Islet of Langerhans (tissue), 1 donor: Measurements from ENCODE around the gene PARD3.
A peak's percentile ranks its signal among the peaks of the same experiment; 100 is the strongest.
"Not testable (repeated sequence)": the region's sequence is repeated elsewhere in the genome, so short reads cannot be mapped to it uniquely, and the experiment has no call there.

ENCODE experiments used
- FAIRE-seq: peaks from one replicate; lab custom pipeline; 2011; peaks lifted over from hg19 to GRCh38; lab: Jason Lieb, UNC

Gene PARD3

DNA sequence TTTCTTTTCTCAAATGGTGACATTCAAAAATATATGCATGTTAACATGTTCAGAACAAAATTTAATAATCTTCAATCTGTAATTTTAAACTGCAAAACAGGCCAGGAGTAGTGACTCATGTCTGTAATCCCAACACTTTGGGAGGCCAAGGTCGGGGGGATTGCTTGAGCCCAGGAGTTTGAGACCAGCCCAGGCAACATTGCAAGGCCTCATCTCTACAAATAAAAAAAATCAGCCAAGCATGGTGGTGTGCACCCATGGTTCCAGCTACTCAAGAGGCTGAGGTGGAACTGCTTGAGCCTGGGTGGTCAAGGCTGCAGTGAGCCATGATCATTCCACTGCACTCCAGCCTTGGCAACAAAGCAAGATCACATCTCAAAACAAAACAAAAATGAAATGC is 394.3 kb downstream of the PARD3 start:
- FAIRE-seq: no peak

DNA sequence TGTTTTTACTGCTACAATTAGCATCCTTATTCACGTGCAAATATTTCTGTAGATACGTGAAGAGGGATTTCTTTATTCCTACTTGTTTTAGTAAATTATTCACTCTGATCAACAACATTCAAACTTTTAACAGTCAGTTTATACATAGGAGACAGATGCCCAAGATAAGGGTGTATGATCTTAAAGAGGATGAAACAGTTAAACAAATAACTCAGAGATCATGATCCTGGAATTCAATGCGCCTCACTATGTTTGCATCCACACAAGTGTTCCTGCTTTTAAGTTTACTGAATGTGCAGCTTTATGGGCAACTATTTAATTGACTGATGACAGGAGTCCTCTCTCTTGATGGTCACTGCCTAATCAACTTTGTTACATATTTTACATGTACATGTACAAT is 394.8 kb downstream of the PARD3 start:
- no peak for FAIRE-seq

GRCh38 chr10:34415039-34415438 is 400.1 kb downstream of the PARD3 start:
- no peak for FAIRE-seq

DNA sequence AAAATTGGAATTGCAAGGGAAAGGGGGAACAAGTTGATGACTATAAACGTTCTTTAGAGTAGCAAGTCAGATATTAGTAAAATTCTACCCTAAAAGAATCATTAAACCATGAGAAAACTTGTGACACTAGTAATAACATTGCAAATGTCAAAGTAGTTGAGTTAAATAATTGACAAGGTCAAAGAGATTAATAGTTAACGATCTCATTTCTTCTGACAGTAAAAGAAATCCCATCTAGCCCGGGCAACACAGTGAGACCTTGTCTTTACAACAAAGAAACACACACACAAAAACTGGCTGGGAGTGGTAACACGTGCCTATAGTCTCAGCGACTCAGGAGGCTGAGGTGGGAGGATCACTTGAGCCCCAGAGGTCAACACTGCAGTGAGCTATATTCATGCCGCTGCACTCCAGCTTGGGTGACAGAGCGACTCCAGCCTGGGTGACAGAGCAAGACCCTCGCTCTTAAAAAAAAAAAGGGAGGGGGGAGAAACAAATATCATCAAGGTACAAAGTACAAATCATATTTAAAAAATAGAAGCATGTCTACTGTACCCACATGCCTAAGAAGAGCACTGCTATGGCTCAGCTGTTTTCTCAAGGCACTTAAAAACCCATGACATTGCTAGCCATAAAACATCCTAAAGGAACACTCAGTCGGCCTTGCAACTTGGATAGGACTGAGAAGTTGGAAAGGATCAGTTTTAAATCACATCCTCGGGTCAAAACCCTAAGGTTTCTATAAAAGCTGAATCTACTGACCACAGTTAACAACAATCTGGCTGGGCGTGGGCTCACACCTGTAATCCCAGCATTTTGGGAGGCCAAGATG is 401.1 kb downstream of the PARD3 start:
- no peak for FAIRE-seq

DNA sequence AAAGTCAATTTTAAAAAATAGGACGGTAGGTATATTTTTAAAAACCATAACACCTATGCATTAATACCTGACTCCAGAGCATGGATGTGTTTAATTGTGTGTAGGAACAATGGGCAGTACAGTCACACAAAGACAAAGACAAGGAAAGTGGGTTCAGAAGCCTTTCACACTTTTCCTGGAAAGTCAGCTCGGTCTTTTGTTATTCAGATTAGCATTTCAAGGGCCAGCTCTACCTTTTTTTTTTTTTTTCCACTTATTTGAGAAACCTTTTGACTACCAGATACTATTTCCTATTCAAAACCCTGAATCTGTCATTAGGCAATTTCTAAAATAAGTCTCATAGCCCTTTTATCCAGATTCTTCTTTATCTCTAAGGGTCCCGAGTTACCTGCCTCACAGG is 401.9 kb downstream of the PARD3 start:
- no peak for FAIRE-seq

GRCh38 chr10:34408956-34409355 is 406.1 kb downstream of the PARD3 start:
- FAIRE-seq: no peak

DNA sequence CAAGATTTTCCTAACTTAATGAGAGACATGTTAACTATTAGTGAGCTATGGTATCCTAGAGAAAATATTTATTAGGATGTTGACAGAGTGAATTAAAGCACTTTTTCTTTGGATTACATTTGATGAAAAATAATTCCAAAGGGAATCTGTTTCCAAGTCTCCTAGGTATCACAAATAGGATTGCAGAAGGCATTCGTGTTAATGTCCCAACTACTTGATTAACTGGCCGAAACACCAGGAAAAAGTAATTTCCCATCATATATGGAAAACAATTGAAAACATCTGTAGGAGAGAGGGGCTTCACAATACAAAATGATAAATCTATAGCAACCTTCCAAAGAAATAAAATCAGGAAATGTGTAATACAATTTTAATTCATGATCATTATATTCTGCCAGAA is 406.7 kb downstream of the PARD3 start:
- FAIRE-seq: no peak

DNA sequence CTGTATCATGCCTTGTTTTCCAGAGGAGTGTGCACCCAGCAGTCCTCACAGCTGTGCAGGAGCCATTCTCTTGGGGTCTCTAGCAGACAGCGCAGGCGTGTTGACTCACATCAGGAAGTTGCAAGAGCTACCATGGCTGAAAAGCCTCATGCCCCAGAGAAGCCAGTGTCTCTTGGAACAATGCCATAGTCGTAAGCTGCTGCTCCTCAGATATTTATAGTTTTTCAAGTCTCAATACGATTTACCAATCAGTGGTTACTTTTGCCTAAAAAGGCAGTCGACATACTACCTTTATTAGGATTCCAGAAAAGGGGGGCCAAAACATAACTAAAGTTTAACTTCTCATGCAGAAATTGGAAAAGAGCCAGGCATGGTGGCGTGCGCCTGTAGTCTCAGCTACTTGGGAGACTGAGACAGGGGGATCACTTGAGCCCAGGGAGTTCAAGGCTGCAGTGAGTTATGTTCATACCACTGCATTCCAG is 407.7 kb downstream of the PARD3 start:
- FAIRE-seq: no peak

DNA sequence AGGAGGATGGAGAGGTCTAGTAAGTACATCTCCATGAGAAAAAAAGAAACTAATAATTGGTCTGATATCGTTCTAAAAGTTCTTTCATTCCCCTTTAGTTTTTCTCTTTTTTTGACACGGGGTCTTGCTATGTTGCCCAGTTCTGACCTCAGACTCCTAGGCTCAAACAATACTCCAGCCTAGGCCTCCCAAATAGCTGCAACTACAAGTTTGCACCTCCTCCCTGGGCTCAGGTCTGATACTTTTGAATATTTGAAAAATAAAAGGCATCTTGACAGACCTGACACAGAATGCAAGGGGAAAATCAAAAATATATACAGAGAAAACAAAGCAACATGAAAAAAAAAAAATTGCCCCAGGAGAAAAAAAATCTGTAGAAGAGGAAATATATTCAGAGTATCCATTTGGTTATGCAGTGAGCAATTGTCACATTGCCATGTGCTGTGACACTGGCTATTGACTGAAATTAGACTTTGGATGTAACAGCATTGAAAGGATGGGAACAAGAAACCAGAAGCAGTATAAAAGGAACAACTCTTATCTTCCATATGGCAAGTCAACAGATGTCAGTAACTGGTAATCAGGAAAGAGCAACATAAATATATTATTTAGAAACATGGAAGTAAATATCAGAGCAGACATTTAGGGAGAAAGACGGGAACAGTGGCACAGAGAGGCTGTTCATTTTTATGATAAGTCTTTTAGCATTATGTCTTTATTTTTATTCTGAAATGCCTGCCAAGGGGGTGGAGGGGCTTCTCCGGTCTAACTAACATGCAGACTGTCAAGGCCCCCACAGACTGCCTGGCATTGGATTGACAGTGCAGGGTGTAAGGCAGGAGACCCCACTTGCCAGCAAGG is 408.4 kb downstream of the PARD3 start:
- no peak for FAIRE-seq

- FAIRE-seq: no peak
Measured at GRCh38 chr10:34405611-34406462, 409.3 kb downstream of the PARD3 start.

GRCh38 chr10:34403512-34403911 is 411.6 kb downstream of the PARD3 start:
- no peak for FAIRE-seq

GRCh38 chr10:34400075-34400474 is 415.0 kb downstream of the PARD3 start:
- FAIRE-seq: peak; percentile 72

DNA sequence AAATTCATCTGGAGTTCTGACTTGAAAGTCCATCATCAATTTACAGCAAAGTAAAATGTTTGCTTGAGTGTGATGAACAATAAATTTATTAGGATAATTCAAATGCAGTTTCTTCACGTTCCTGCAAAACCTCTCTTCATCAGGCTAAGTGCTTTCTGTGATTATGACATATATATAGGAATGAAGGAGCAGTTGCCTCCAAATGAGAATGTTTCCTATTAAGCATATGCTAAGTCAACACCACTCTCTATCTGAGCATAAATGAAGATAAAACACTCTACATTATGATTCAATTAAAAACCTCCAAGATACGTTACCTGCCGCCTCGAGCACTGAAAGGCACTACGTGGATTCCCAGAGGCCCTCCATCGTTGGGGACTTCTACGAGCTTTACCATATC is 416.1 kb downstream of the PARD3 start:
- FAIRE-seq: no peak

DNA sequence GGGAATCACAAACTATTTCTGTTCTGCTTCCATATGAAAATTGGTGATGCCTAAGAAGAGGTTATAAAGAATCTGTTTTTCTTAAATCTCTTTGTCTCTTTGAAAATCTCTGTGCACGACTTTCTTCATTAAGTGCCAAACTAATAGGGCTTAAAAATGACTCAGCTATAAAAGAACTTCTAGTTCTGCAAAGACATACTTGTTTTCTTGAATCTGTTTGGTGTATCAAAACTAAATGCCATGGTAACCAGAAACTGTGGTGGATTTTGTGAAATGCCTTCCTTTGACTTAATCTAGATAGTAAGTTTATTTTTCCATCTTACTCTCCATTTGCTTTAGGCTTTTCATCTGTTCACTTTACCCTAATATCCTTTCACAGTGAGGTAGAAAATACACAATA is 417.8 kb downstream of the PARD3 start:
- no peak for FAIRE-seq

DNA sequence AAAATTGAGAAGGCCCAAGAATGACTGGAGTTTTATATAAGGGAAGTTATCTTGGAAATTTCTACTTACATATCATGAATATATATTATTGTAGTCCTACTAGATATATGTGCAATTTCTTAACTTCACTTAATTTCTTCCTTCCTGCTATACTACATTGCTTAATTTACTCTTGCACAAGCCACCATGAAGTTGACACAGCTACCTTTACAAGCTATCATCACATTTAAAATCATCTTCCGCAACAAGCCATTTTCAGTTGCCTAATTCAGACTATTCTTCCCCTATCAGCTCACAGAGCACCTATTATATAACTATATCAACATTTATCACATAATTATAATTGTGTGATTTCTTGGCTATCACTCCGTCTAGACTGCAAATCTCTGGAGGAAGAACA is 418.4 kb downstream of the PARD3 start:
- no peak for FAIRE-seq

- FAIRE-seq: no peak
Measured at GRCh38 chr10:34392641-34393170, 422.4 kb downstream of the PARD3 start.

DNA sequence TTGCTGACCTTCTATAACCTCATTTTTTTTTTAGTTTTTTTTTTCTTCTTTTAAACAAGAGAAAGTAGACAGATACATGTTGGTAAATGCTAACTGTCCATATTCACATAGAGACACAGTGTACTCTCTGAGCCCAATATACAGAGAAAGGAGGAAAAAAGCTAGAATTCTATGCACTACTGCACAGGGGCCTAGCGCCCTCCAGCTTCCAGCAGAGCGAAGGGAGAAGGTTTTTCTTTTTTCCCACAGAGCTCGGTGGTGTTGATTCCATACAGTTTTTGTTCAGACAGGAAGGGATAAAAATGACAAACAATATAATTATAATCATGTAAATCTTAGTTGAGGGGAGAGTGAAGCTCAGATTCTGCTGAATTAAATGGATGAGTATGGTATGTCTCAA is 423.9 kb downstream of the PARD3 start:
- not testable (repeated sequence) for FAIRE-seq

DNA sequence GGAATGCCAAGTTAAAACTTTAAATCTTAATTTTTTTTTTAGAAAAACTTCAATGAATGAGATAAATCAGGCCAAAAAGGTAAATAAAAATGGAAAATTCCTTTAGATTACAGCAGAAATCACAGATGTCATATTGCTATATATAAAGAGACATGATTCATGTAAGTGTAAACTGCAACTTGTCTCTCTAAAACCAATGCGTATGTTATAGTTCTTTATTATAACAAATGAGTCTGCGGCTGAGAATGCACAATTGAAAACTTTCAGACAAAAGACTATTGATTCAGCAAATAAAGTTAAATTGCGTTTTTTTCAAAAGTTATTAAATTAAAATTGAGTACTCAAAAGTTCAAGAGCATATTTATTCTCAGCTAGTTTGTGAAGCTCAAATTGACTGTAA is 425.3 kb downstream of the PARD3 start:
- FAIRE-seq: no peak

DNA sequence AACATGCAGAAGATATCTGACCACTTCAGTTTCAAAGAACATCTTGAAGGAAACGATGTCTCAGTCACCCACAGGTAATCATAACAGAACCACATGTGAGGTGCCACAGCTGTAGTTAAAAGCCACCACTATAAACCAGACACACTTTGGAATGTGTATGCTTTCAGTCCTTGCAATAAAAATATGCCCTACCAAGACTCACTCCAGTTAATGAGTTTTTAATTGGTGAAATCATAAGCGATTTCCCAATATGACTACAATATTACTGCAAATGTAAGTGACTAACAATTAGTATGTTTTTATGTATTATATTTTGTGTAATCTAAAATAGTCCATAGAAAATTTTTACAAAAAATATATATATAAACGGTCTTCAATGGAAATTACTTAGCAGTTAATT is 428.2 kb downstream of the PARD3 start:
- no peak for FAIRE-seq

GRCh38 chr10:34384372-34384771 is 430.7 kb downstream of the PARD3 start:
- peak; percentile 86 for FAIRE-seq

DNA sequence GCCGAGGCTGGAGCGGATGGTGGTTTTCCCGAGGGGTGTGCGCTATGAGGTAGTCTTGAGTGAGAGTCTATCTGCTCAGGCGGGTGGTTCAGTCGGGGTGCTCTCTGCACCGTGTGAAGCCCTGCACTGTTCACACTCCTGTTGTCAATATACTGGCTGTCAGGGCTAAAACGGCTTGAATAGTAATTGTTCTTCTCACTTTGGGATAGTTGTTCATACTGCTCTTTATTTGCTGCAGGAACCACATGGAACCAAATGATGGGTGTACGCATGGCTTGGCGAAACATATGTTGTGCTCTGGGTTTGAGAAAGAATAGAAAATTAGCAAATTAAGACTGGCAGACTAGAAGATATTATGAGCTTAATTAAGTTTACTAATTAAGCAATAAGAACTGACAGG is 432.5 kb downstream of the PARD3 start:
- no peak for FAIRE-seq

- no peak for FAIRE-seq
Measured at GRCh38 chr10:34380856-34381255, 434.2 kb downstream of the PARD3 start.
